IPS-NIHi7 (cell line): ENCODE measurements around the gene STK17A.
"Not testable (repeated sequence)": the region's sequence is repeated elsewhere in the genome, so short reads cannot be mapped to it uniquely, and the experiment has no call there.

ENCODE experiments used
- DNase-seq: peaks from one replicate; pipeline ENCODE4 v3.0.0; 2012; ENCODE audit warnings: mixed read lengths; ENCODE audit errors: extremely low spot score

STK17A gene

GRCh38 chr7:43658718-43659548 is 76.0 kb downstream of the STK17A start:
- DNase-seq: no peak

GRCh38 chr7:43659549-43659896 is 76.6 kb downstream of the STK17A start:
- no peak for DNase-seq

DNA sequence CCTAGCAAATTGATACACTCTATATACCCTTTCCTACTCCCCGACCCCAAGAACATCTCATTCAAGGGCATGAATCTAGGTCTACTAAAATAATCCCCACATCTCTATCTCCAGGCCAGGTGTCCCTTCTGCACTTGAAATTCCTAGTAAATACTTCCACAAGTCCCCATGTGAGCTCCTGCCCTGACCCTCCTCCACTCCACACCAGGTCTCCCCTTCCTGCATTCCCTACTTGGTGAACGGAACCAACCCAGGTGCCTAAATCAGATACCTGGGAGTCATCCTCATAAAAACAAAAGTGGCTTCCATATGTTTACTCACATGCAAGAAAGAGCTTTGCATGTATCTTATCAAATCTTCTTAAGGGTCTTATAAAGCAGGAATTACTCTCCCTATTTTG is 77.2 kb downstream of the STK17A start:
- no peak for DNase-seq

DNA sequence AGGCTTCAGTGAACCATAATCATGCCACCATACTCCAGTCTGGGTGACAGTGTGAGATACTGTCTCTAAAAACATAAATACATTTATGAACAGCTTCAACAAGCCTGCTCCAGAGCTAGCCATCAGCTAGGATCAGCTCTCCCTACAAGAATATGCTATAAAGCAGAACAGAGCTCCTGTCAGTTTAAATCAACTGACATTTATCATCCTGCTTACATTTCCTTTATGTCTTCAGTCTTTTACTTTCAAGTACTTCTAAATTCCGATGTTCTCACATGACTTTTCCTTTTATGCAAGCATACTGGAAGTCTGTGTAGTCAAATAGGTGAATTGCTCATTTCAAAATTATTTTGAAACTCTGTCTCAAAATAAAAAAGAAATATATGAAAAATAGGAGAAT is 81.8 kb downstream of the STK17A start:
- no peak for DNase-seq

DNA sequence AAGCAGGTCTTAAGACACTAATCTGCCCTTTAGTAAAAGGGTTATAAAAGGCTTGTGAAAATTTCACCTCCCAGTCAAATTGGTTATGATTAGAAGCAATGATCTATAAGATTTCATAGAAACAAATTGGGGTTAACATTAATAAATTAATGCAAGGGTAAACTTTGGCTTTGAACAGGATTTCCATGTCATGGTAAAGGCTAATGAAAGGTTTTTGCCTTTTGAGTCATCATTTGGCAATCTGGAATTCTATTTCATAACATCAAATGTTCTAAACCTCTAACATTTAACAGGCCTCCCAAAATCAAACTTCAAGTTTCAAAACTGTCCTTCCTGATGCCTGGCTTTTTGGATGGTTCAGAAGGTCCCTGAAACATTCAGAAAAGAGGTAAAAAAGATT is 84.0 kb downstream of the STK17A start:
- no peak for DNase-seq

DNA sequence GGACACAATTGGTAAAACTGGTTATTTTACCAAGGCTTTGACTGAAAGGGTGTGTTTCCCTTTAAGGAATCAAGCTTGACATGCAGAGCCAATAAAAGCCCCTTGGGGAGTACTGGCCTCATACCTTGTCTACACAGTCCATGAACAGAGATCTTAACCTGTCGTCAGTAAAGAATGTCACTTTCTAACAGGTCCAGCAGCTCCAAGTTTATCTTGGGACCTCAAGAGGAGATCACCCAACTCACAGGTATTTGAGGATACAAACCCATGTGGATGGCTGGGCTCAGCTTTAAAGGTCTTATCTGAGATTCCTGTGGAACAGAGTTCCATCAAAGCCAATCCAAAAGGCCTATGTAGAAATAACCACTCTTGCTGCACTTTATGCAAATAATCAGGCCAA is 85.1 kb downstream of the STK17A start:
- no peak for DNase-seq

DNA sequence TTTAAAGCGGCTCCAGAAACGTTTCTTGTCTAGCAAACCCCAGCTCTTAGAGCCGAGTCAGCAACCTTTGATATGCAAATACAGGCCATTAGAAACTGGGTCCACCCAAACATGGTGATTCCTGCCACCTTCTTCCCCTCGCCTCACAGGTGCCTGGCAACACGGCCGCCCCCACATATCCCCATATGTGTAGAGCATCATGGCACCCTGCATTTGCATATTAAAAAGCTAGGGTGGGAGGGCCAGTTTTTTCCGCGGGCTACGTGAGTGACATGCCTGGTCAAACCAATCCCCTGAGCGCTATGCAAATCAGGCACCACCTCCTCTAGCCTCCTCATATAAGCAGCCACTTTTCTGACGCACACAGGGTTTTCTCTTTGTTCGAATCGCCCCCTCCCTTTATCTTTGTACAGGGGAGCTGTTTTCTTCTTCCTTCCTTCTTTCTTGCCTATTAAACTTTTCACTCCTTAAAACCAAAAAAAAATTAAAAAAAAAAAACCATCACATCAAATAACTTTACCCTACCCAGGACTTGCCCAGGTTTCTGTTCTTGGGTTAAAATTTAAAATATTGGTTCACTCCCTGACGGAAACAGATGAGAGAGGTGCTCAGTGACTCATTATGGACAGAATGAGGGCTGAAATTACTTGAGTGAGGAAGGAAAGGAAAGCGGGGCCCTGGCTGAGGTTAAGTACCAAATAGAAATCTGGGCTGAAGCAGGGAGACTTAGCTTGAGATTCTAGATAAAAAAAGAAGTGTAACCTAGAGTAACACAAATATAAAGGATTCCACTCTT is 86.6 kb downstream of the STK17A start:
- DNase-seq: no peak

GRCh38 chr7:43671521-43671920 is 88.6 kb downstream of the STK17A start:
- no peak for DNase-seq

DNA sequence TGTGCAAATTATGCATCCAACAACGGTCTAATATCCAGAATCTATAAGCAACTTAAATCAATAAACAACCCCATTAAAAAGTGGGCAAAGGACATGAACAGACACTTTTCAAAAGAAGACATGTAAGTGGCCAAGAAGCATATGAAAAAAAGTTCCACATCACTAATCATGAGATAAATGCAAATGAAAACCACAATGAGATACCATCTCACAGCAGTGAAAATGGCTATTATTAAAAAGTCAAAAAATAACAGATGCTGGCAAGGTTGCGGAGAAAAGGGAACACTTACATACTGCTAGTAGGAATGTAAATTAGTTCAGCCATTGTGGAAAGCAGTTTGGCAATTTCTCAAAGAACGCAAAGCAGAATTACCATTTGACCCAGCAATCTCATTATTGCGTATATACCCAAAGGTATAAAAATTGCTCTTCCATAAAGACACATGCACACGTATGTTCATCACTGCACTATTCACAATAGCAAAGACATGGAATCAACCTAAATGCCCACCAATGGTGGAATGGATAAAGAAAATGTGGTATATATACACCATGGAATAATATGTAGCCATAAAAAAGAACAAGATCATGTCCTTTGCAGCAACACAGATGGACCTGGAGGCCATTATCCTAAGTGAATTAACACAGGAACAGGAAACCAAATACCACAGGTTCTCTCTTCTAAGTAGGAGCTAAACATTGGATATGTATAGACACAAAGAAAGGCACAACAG is 90.5 kb downstream of the STK17A start:
- not testable (repeated sequence) for DNase-seq

DNA sequence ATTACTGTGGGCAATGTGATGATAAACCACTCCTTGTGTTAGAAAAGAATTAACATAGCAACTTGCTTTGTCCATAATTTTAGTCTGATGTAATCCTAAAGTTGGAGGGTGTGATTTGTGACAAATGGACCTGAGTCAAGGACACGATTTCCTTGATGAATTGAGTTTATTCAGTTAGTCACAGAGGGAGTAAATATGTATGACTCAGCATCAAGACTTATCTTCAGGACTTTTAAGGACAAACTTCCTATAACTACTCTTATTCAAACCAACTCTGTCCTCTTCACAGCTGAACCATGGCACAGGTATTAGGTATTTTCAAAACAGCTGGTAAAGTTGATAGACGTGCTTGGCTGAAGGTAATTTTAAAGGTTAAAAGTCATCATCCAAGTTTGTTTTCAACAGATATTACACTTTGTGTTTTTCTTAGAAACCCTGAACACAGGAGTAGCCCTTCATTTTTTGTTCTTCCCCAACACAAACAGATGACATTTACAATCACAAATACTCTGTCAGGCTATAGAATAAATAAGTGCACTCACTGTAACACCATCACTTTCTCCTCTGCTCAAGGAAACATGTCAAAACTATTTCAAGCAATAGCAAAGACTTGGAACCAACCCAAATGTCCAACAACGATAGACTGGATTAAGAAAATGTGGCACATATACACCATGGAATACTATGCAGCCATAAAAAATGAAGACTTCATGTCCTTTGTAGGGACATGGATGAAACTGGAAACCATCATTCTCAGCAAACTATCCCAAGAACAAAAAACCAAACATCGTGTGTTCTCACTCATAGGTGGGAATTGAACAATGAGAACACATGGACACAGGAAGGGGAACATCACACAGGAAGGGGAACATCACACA is 91.9 kb downstream of the STK17A start:
- no peak for DNase-seq
